Measurements from ENCODE around the gene VOPP1.

The VOPP1 gene

DNA sequence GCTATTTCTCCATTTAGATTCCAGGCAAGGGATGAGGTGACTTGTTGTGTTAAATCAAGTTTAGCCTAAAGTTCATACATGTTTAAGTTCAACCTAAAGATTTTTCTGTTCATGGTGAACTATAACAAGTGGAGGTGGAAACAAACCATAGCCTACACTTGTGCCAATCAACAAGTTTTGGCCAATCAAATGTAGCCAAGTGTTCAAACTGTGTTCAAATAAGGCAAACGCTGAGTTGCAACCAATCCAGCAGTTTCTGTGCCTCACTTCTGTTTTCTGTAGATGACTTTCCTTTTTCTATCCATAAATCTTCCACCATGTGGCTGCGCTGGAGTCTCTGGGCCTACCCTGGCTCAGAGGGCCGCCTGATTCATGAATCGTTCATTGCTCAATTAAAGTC, 4.5 kb upstream of the VOPP1 start:
- TF ChIP-seq YY1 (IDR thresholded peaks at IDR 0.05; ENCODE audit: low read depth) (no peak), TCF12 (IDR thresholded peaks at IDR 0.05; ENCODE audit: low read depth) (no peak), FOXM1 (IDR thresholded peaks at IDR 0.05; ENCODE audit: borderline replicate concordance, low read depth) (no peak), USF1 (IDR thresholded peaks at IDR 0.05) (no peak), EGR1 (IDR thresholded peaks at IDR 0.05) (no peak), REST (IDR thresholded peaks at IDR 0.05; ENCODE audit: low read depth) (no peak)

GRCh38 chr7:55575733-55576132, 3.4 kb upstream of the VOPP1 start:
- TF ChIP-seq NFIC (IDR thresholded peaks at IDR 0.05) (no peak), USF1 (IDR thresholded peaks at IDR 0.05) (no peak), REST (IDR thresholded peaks at IDR 0.05; ENCODE audit: low read depth) (no peak), YY1 (IDR thresholded peaks at IDR 0.05; ENCODE audit: low read depth) (no peak), EP300 (IDR thresholded peaks at IDR 0.05; ENCODE audit: borderline replicate concordance) (no peak), MAX (IDR thresholded peaks at IDR 0.05) (no peak), RAD21 (IDR thresholded peaks at IDR 0.05; ENCODE audit: low read depth) (no peak), ZBTB7A (IDR thresholded peaks at IDR 0.05; ENCODE audit: low read depth) (no peak)

- TF ChIP-seq EP300 (IDR thresholded peaks at IDR 0.05; ENCODE audit: borderline replicate concordance), result no peak
- TF ChIP-seq MAX (IDR thresholded peaks at IDR 0.05), result no peak
- TF ChIP-seq TCF12 (IDR thresholded peaks at IDR 0.05; ENCODE audit: low read depth), result no peak
- no peak for TF ChIP-seq RAD21 (IDR thresholded peaks at IDR 0.05; ENCODE audit: low read depth)
- no peak for TF ChIP-seq REST (IDR thresholded peaks at IDR 0.05; ENCODE audit: low read depth)
- no peak for TF ChIP-seq EGR1 (IDR thresholded peaks at IDR 0.05)
- no peak for TF ChIP-seq FOXM1 (IDR thresholded peaks at IDR 0.05; ENCODE audit: borderline replicate concordance, low read depth)
- no peak for TF ChIP-seq ZBTB7A (IDR thresholded peaks at IDR 0.05; ENCODE audit: low read depth)
- no peak for TF ChIP-seq NFIC (IDR thresholded peaks at IDR 0.05)
- TF ChIP-seq USF1 (IDR thresholded peaks at IDR 0.05), result no peak
- no peak for TF ChIP-seq TAF1 (IDR thresholded peaks at IDR 0.05; ENCODE audit: low read depth)
- no peak for TF ChIP-seq YY1 (IDR thresholded peaks at IDR 0.05; ENCODE audit: low read depth)
- no peak for TF ChIP-seq CEBPB (IDR thresholded peaks at IDR 0.05)
- TF ChIP-seq CREB1 (IDR thresholded peaks at IDR 0.05; ENCODE audit: low read depth), result no peak
- TF ChIP-seq TEAD4 (IDR thresholded peaks at IDR 0.05), result no peak
Observed at GRCh38 chr7:55575098-55575497, 2.8 kb upstream of the VOPP1 start.

- TF ChIP-seq RAD21 (IDR thresholded peaks at IDR 0.05; ENCODE audit: low read depth), result no peak
- TF ChIP-seq REST (IDR thresholded peaks at IDR 0.05; ENCODE audit: low read depth), result no peak
- no peak for TF ChIP-seq TAF1 (IDR thresholded peaks at IDR 0.05; ENCODE audit: low read depth)
- TF ChIP-seq MAX (IDR thresholded peaks at IDR 0.05), result no peak
- no peak for TF ChIP-seq CREB1 (IDR thresholded peaks at IDR 0.05; ENCODE audit: low read depth)
- no peak for TF ChIP-seq YY1 (IDR thresholded peaks at IDR 0.05; ENCODE audit: low read depth)
- no peak for TF ChIP-seq NFIC (IDR thresholded peaks at IDR 0.05)
Observed at GRCh38 chr7:55574051-55574717, 1.9 kb upstream of the VOPP1 start.
